Loucy (cell line): ENCODE results near the gene IGFBPL1.

Experiments used
- H2AFZ ChIP-seq: fragments of 200-600 bp; sonication (generic); 2 replicates; pipeline ENCODE4 v1.6.0; 2016; ENCODE audit warnings: antibody characterized with exemption, mild to moderate bottlenecking, low read length, moderate library complexity
- H3F3A ChIP-seq: fragments of 200-600 bp; 2 replicates; pipeline ENCODE4 v1.6.0; 2016; ENCODE audit warnings: antibody characterized with exemption, low read depth, mild to moderate bottlenecking
- H3K27me3 ChIP-seq: fragments of 200-600 bp; sonication (generic); 2 replicates; pipeline ENCODE4 v1.6.1; 2014; ENCODE audit warnings: low read length, mild to moderate bottlenecking; ENCODE audit not compliant: insufficient read depth, poor library complexity, severe bottlenecking
- H3K36me3 ChIP-seq: fragments of 200-600 bp; sonication (generic); 2 replicates; pipeline ENCODE4 v1.6.1; 2016; ENCODE audit warnings: low read length; ENCODE audit not compliant: insufficient read depth
- H3K4me1 ChIP-seq: fragments of 200-600 bp; sonication (generic); 2 replicates; pipeline ENCODE4 v1.5.1; 2014; ENCODE audit warnings: low read length, mild to moderate bottlenecking; ENCODE audit not compliant: insufficient read depth, poor library complexity, severe bottlenecking
- H3K4me2 ChIP-seq: fragments of 200-600 bp; sonication (generic); 2 replicates; pipeline ENCODE4 v1.6.0; 2014; ENCODE audit warnings: antibody characterized with exemption, low read length, low read depth, mild to moderate bottlenecking; ENCODE audit not compliant: poor library complexity, severe bottlenecking
- H3K4me3 ChIP-seq: fragments of 200-600 bp; sonication (generic); 2 replicates; pipeline ENCODE4 v1.5.1; 2014; ENCODE audit warnings: low read length, mild to moderate bottlenecking, mixed read lengths; ENCODE audit not compliant: poor library complexity, severe bottlenecking
- H3K79me2 ChIP-seq: fragments of 200-600 bp; sonication (generic); 2 replicates; pipeline ENCODE4 v1.6.1; 2014; ENCODE audit warnings: low read length; ENCODE audit not compliant: insufficient read depth
- H3K9ac ChIP-seq: fragments of 200-600 bp; sonication (generic); 2 replicates; pipeline ENCODE4 v1.6.0; 2014; ENCODE audit warnings: mild to moderate bottlenecking, low read depth, low read length, moderate library complexity; ENCODE audit not compliant: poor library complexity, severe bottlenecking
- H3K9me2 ChIP-seq: fragments of 200-600 bp; sonication (generic); replicated peaks from 2 replicates; pipeline ENCODE4 v1.6.1; 2016; ENCODE audit warnings: low read depth, low read length, mixed read lengths
- H3K9me3 ChIP-seq: fragments of 200-600 bp; sonication (generic); 2 replicates; pipeline ENCODE4 v1.6.1; 2014; ENCODE audit warnings: mild to moderate bottlenecking, antibody characterized with exemption, low read length, low read depth; ENCODE audit not compliant: insufficient read depth
- H4K20me1 ChIP-seq: fragments of 200-600 bp; sonication (generic); 2 replicates; pipeline ENCODE4 v1.6.0; 2014; ENCODE audit warnings: antibody characterized with exemption, low read length, mild to moderate bottlenecking; ENCODE audit not compliant: insufficient read depth, poor library complexity, severe bottlenecking
- EZH2phosphoT487 ChIP-seq: fragments of 200-600 bp; IDR thresholded peaks from 2 replicates; pipeline ENCODE4 v1.6.1; 2018; ENCODE audit warnings: antibody characterized with exemption, mild to moderate bottlenecking, moderate library complexity, borderline replicate concordance
- TF ChIP-seq, protein P1 (sequence below): fragments of 200-600 bp; sonication (generic); conservative IDR thresholded peaks from 2 replicates; pipeline ENCODE4 v1.5.1; 2014; ENCODE audit warnings: mild to moderate bottlenecking, antibody characterized with exemption, low read length

IGFBPL1 gene

GRCh38 chr9:38445154-38446043 is 21.1 kb upstream of the IGFBPL1 start:
- Histone ChIP-seq H3K4me3 (no peak overlapping the region), H3K9me2 (no peaks in the 10 kb centered on the region), H3K36me3 (no peaks in the 10 kb centered on the region), H4K20me1 (no peaks in the 10 kb centered on the region), H3K9ac (no peak overlapping the region), H3K4me1 (no peaks in the 10 kb centered on the region), H3K27me3 (no peaks in the 10 kb centered on the region), H3K79me2 (no peaks in the 10 kb centered on the region), H2AFZ (no peak overlapping the region), H3F3A (no peaks in the 10 kb centered on the region), H3K9me3 (no peaks in the 10 kb centered on the region), H3K4me2 (no peak overlapping the region)
- no peak for TF ChIP-seq EZH2phosphoT487
- TF ChIP-seq, protein P1, sequence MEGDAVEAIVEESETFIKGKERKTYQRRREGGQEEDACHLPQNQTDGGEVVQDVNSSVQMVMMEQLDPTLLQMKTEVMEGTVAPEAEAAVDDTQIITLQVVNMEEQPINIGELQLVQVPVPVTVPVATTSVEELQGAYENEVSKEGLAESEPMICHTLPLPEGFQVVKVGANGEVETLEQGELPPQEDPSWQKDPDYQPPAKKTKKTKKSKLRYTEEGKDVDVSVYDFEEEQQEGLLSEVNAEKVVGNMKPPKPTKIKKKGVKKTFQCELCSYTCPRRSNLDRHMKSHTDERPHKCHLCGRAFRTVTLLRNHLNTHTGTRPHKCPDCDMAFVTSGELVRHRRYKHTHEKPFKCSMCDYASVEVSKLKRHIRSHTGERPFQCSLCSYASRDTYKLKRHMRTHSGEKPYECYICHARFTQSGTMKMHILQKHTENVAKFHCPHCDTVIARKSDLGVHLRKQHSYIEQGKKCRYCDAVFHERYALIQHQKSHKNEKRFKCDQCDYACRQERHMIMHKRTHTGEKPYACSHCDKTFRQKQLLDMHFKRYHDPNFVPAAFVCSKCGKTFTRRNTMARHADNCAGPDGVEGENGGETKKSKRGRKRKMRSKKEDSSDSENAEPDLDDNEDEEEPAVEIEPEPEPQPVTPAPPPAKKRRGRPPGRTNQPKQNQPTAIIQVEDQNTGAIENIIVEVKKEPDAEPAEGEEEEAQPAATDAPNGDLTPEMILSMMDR = no peak

DNA sequence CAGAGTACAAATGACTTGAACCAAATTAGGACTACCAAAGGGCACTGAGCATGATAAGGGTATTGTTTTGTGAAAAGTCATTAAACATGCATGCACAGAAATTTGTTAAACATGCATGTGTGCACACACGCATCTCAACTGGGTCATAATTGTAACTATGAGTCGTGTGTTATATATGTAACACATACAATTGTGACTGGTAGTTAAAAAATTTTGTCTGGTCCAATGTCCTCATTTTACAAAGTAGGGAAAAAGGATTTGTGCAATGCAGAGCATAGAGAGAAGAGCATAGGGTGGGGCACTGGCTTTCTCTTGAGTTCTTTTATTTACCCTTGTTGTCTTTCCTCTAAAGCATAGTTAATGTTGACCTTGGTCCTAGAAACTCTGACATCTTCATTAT is 19.3 kb upstream of the IGFBPL1 start:
- Histone ChIP-seq H3K9me3 (no peaks in the 10 kb centered on the region), H2AFZ (no peak overlapping the region), H3K4me2 (no peak overlapping the region), H4K20me1 (no peaks in the 10 kb centered on the region), H3K4me3 (no peak overlapping the region), H3K9me2 (no peaks in the 10 kb centered on the region), H3K36me3 (no peaks in the 10 kb centered on the region), H3K79me2 (no peaks in the 10 kb centered on the region), H3K4me1 (no peaks in the 10 kb centered on the region), H3K9ac (no peak overlapping the region), H3K27me3 (no peaks in the 10 kb centered on the region), H3F3A (no peaks in the 10 kb centered on the region)
- TF ChIP-seq, protein P1 = no peak
- no peak for TF ChIP-seq EZH2phosphoT487

DNA sequence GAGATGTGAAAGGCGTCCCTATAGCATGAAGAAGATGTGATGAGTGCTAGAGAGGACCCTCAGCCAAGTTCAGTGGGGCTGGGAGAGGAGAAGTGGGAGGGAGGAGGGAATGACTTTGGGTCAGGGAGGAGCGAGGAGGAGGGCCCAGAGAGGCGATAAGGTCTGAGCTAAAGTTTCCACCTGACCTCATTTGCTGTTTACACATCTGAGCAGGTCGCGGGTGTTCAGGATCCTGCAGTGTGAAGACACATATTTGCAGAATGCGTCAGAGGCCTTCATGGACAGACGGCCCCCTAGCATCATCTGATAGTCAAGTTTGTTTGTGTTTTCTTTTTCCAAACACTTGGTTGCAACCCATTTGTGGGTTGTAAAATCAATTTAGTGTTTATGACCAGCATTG is 18.9 kb upstream of the IGFBPL1 start:
- no peak overlapping the region for H3K4me3 ChIP-seq

More for the DNA sequence above, 18.9 kb upstream of the IGFBPL1 start:
- no peaks in the 10 kb centered on the region for H3K9me3 ChIP-seq
- no peaks in the 10 kb centered on the region for H4K20me1 ChIP-seq
- no peaks in the 10 kb centered on the region for H3F3A ChIP-seq
- H3K9me2 ChIP-seq = no peaks in the 10 kb centered on the region
- no peaks in the 10 kb centered on the region for H3K79me2 ChIP-seq
- H3K27me3 ChIP-seq = no peaks in the 10 kb centered on the region
- no peak overlapping the region for H3K4me2 ChIP-seq
- no peaks in the 10 kb centered on the region for H3K36me3 ChIP-seq
- no peak overlapping the region for H2AFZ ChIP-seq
- no peaks in the 10 kb centered on the region for H3K4me1 ChIP-seq
- TF ChIP-seq EZH2phosphoT487 = no peak
- TF ChIP-seq, protein P1 = no peak
- H3K9ac ChIP-seq = no peak overlapping the region
